Mesendoderm (in vitro differentiated cells): ENCODE measurements around the gene KRTAP9-1. TPM values are rescaled to one million over a fixed set of nuclear protein-coding genes. Genes with fewer than 3 reads are reported as not detected.

Experiments used
- small RNA-seq: library from polyadenylated mRNA; stranded (forward); fragments of <200 nt; extraction: miRNeasy Mini kit (QIAGEN cat#:217004); gene quantifications from one replicate; pipeline ENCODE3, GENCODE V24; 2013; ENCODE audit not compliant: insufficient read depth

Gene KRTAP9-1

Small RNAs within 50 kb of the gene (small RNA-seq; reads per million reads assigned to genes)
- gene KRTAP4-17P: not detected
